Prostate gland (tissue), 2 donors: Measurements from ENCODE around the gene ACOXL. TPM values are rescaled to one million over a fixed set of nuclear protein-coding genes. Genes with fewer than 3 reads are reported as not detected.

Experiments used
- DNase-seq: peaks from one replicate; pipeline ENCODE4 v3.0.0-alpha.2; 2019; ENCODE audit warnings: low spot score
- H3K27ac ChIP-seq, 2 donors: fragments of 200-600 bp; sonication (generic); 2 replicates each; pipeline ENCODE4 v1.5.1; 2017 to 2019
- H3K27me3 ChIP-seq: fragments of 200-600 bp; sonication (generic); replicated peaks from 2 replicates; pipeline ENCODE4 v1.5.1; 2019; ENCODE audit not compliant: insufficient read depth
- H3K36me3 ChIP-seq, 2 donors: fragments of 200-600 bp; sonication (generic); 1 replicate in 1 of 2; 2 replicates in 1 of 2; pipeline versions ENCODE4 v1.5.1 to v1.8.1; 2017 to 2019
- H3K4me1 ChIP-seq: fragments of 200-600 bp; sonication (generic); replicated peaks from 2 replicates; pipeline ENCODE4 v1.5.1; 2019
- H3K4me3 ChIP-seq, 2 donors: fragments of 200-600 bp; sonication (generic); 2 replicates each; pipeline ENCODE4 v1.5.1; 2017 to 2019
- H3K9me3 ChIP-seq: fragments of 200-600 bp; sonication (generic); 2 replicates; pipeline ENCODE4 v1.5.1; 2017
- CTCF ChIP-seq, 4 experiments: fragments of 200-600 bp in 2 of 4; fragments of 450-650 bp in 2 of 4; sonication (generic) in 2 of 4; IDR thresholded peaks; 1 replicate in 3 of 4; 2 replicates in 1 of 4; pipeline ENCODE4 v1.5.1; 2016 to 2019; ENCODE audit warnings: antibody characterized with exemption in 4 of 4, mild to moderate bottlenecking in 2 of 4, moderate library complexity in 2 of 4
- POLR2A ChIP-seq: fragments of 450-650 bp; IDR thresholded peaks from one replicate; pipeline ENCODE4 v1.6.1; 2016; ENCODE audit warnings: antibody characterized with exemption, mild to moderate bottlenecking
- POLR2AphosphoS5 ChIP-seq: sonication (generic); formaldehyde crosslinking; IDR thresholded peaks from one replicate; pipeline ENCODE4 v1.6.1; 2017; ENCODE audit warnings: antibody characterized with exemption
- WGBS: methylation state at CpG from one replicate; pipeline ENCODE4 v1.1.5; 2018; 5-methylcytosine and 5-hydroxymethylcytosine counted together
- intact Hi-C: fragments of 100-400 bp; cut with DNase I; formaldehyde crosslinking; loops from one replicate; pipeline ENCODE4 v1.14.2; 2022
- total RNA-seq, 2 donors: library from RNA; depleted of rRNA; stranded (reverse); fragments of >200 nt; gene quantifications; one replicate each; pipeline ENCODE4 v1.1.0, GENCODE V29; 2016

The ACOXL gene
- total RNA-seq, 2 donors from 2014 or later: 8.0 to 8.3 TPM

GRCh38 chr2:110978756-110979470 lies 246.5 kb downstream of the ACOXL start:
- Histone ChIP-seq H3K4me1 (no peaks in the 10 kb centered on the region), H3K27ac (no peak overlapping the region), H3K9me3 (no peaks in the 10 kb centered on the region), H3K36me3 (no peaks in the 10 kb centered on the region), H3K27me3 (no peaks in the 10 kb centered on the region), H3K4me3 (no peak overlapping the region)
- intact Hi-C loops: no loop called here
- no peak for DNase-seq
- 84% methylated on average over 12 of the region's 12 CpGs for whole genome bisulfite sequencing
- TF ChIP-seq CTCF (IDR thresholded peaks at IDR 0.05) (no peak), POLR2AphosphoS5 (no peak), POLR2A (no peak)

- Histone ChIP-seq H3K27ac (no peak overlapping the region), H3K4me3 (no peak overlapping the region), H3K36me3 (no peaks in the 10 kb centered on the region), H3K9me3 (no peaks in the 10 kb centered on the region), H3K4me1 (no peaks in the 10 kb centered on the region), H3K27me3 (no peaks in the 10 kb centered on the region)
- TF ChIP-seq POLR2AphosphoS5 (no peak), POLR2A (no peak), CTCF (IDR thresholded peaks at IDR 0.05) (no peak)
- 93% methylated on average over 10 of the region's 10 CpGs for WGBS
- intact Hi-C loops: no loop called here
- no peak for DNase-seq
These were observed 247.3 kb downstream of the ACOXL start for GRCh38 chr2:110979471-110980338.

- intact Hi-C loops: no loop called here
- H3K9me3 ChIP-seq: no peaks in the 10 kb centered on the region
- TF ChIP-seq CTCF (IDR thresholded peaks at IDR 0.05) (no peak), POLR2A (no peak), POLR2AphosphoS5 (no peak)
- whole genome bisulfite sequencing: 92% methylated on average over 13 of the region's 14 CpGs
- no peaks in the 10 kb centered on the region for H3K4me1 ChIP-seq
- H3K27ac ChIP-seq: no peak overlapping the region
- H3K4me3 ChIP-seq: no peak overlapping the region
- H3K27me3 ChIP-seq: no peaks in the 10 kb centered on the region
- DNase-seq: no peak
- no peaks in the 10 kb centered on the region for H3K36me3 ChIP-seq
These were observed 248.1 kb downstream of the ACOXL start for GRCh38 chr2:110980339-110981062.

GRCh38 chr2:110983133-110983532 lies 250.8 kb downstream of the ACOXL start:
- H3K27me3 ChIP-seq: no peaks in the 10 kb centered on the region
- no peaks in the 10 kb centered on the region for H3K9me3 ChIP-seq
- H3K4me3 ChIP-seq: no peak overlapping the region
- no peak for DNase-seq
- H3K4me1 ChIP-seq: no peaks in the 10 kb centered on the region
- intact Hi-C loops: no loop called here
- no peaks in the 10 kb centered on the region for H3K36me3 ChIP-seq
- TF ChIP-seq POLR2AphosphoS5: no peak
- no peak for TF ChIP-seq CTCF (IDR thresholded peaks at IDR 0.05)
- TF ChIP-seq POLR2A: no peak
- no peak overlapping the region for H3K27ac ChIP-seq
